BLaER1 (cell line): ENCODE data around the gene SMC6.

ENCODE experiments used
- H3K27ac ChIP-seq: shearing (Covaris generic); formaldehyde crosslinking; 2 replicates; pipeline ENCODE4 v1.8.1; 2022
- H3K27me3 ChIP-seq: shearing (Covaris generic); formaldehyde crosslinking; 2 replicates; pipeline ENCODE4 v1.8.1; 2022
- H3K36me3 ChIP-seq: shearing (Covaris generic); formaldehyde crosslinking; 2 replicates; pipeline ENCODE4 v1.8.1; 2022
- H3K4me1 ChIP-seq: shearing (Covaris generic); formaldehyde crosslinking; 2 replicates; pipeline ENCODE4 v1.8.1; 2022
- H3K4me2 ChIP-seq: shearing (Covaris generic); formaldehyde crosslinking; 2 replicates; pipeline ENCODE4 v1.8.1; 2022
- H3K4me3 ChIP-seq: shearing (Covaris generic); formaldehyde crosslinking; 2 replicates; pipeline ENCODE4 v1.8.1; 2022
- H3K9ac ChIP-seq: shearing (Covaris generic); formaldehyde crosslinking; 2 replicates; pipeline ENCODE4 v1.8.1; 2022
- H3K9me3 ChIP-seq: shearing (Covaris generic); formaldehyde crosslinking; 2 replicates; pipeline ENCODE4 v1.8.1; 2022
- H4K20me1 ChIP-seq: shearing (Covaris generic); formaldehyde crosslinking; 2 replicates; pipeline ENCODE4 v1.8.1; 2022
- Cebpa-rat ChIP-seq: shearing (Covaris generic); IDR thresholded peaks from 2 replicates; pipeline ENCODE4 v1.8.1; 2022

SMC6 gene

GRCh38 chr2:17646081-17646554 is 107.5 kb downstream of the SMC6 start:
- no peak overlapping the region for H3K4me3 ChIP-seq
- no peaks in the 10 kb centered on the region for H3K9me3 ChIP-seq
- TF ChIP-seq Cebpa-rat = no peak
- H3K4me2 ChIP-seq = no peak overlapping the region
- no peak overlapping the region for H3K9ac ChIP-seq
- H3K27ac ChIP-seq = no peak overlapping the region
- peaks cover 6% of the 10 kb centered on the region for H3K4me1 ChIP-seq
- no peaks in the 10 kb centered on the region for H4K20me1 ChIP-seq
- no peaks in the 10 kb centered on the region for H3K27me3 ChIP-seq
- H3K36me3 ChIP-seq = no peaks in the 10 kb centered on the region

- Histone ChIP-seq H3K27me3 (no peaks in the 10 kb centered on the region), H3K9ac (no peak overlapping the region), H3K4me1 (peaks cover 5% of the 10 kb centered on the region), H4K20me1 (no peaks in the 10 kb centered on the region), H3K4me2 (no peak overlapping the region), H3K27ac (no peak overlapping the region), H3K36me3 (no peaks in the 10 kb centered on the region), H3K4me3 (no peak overlapping the region), H3K9me3 (no peaks in the 10 kb centered on the region)
- no peak for TF ChIP-seq Cebpa-rat
These were observed 108.5 kb downstream of the SMC6 start for GRCh38 chr2:17644997-17645720.

DNA sequence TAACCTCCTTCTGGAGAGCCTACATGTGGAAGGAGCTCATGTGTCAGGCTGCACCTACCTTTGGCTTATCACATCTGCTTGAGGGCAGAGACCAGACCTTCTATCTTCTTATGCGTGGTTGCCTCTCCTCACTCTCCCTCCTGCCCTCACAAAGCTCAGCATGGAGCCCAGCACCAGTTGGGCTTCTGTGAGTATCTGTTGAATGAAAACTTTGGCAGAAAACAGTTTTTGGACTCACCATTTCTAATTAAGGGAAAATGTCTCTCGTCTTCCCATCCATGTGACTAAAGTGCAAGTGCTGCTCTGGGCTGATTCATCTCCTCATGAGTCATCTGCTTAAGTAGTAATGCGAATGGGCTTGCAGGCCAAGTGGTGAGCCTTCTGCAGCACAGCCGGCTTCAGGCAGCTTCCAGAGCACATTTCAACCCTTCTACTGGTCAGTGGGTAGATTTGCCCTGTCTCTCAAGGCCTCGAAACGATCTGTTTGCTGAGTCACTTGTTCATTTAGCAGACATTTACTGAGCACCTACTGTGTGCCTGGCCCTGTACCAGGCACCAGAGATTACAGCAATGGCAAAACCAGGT is 110.5 kb downstream of the SMC6 start:
- no peak overlapping the region for H3K9ac ChIP-seq
- no peak overlapping the region for H3K4me2 ChIP-seq
- H3K27me3 ChIP-seq = no peaks in the 10 kb centered on the region
- TF ChIP-seq Cebpa-rat = no peak
- no peaks in the 10 kb centered on the region for H3K4me1 ChIP-seq
- H3K9me3 ChIP-seq = no peaks in the 10 kb centered on the region
- H4K20me1 ChIP-seq = no peaks in the 10 kb centered on the region
- no peak overlapping the region for H3K27ac ChIP-seq
- H3K4me3 ChIP-seq = no peak overlapping the region
- H3K36me3 ChIP-seq = no peaks in the 10 kb centered on the region

DNA sequence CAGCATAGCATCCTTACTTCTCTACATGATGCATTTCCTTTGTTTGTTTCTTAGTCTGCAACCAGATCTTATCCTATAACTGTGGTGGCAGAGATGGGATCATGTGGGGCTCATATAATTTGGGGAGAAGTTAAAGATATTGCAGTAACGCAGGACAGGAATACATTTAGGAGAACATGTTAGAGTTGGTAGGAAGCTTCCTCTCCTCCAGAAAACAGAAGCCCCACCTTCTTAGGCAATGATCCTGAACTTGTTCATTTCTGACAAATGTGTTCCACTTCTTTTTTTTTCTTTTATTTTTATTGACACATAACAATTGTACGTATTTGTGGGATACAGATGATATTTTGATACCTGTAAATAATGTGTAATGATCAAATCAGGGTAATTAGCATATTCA is 113.2 kb downstream of the SMC6 start:
- TF ChIP-seq Cebpa-rat = no peak

GRCh38 chr2:17638196-17638743 is 115.3 kb downstream of the SMC6 start:
- Histone ChIP-seq H3K9ac (no peak overlapping the region), H3K4me3 (no peak overlapping the region), H3K27me3 (no peaks in the 10 kb centered on the region), H4K20me1 (no peaks in the 10 kb centered on the region), H3K36me3 (no peaks in the 10 kb centered on the region), H3K4me1 (no peaks in the 10 kb centered on the region), H3K27ac (no peak overlapping the region), H3K9me3 (no peaks in the 10 kb centered on the region), H3K4me2 (no peak overlapping the region)
- no peak for TF ChIP-seq Cebpa-rat

More for the DNA sequence above, 113.2 kb downstream of the SMC6 start:
- Histone ChIP-seq H3K36me3 (no peaks in the 10 kb centered on the region), H3K4me1 (no peaks in the 10 kb centered on the region), H3K9ac (no peak overlapping the region), H3K4me3 (no peak overlapping the region), H3K27ac (no peak overlapping the region), H3K9me3 (no peaks in the 10 kb centered on the region), H3K4me2 (no peak overlapping the region), H4K20me1 (no peaks in the 10 kb centered on the region), H3K27me3 (no peaks in the 10 kb centered on the region)

- no peaks in the 10 kb centered on the region for H3K4me1 ChIP-seq
- H3K27ac ChIP-seq = no peak overlapping the region
- no peaks in the 10 kb centered on the region for H3K36me3 ChIP-seq
- no peak overlapping the region for H3K9ac ChIP-seq
- no peak for TF ChIP-seq Cebpa-rat
- no peaks in the 10 kb centered on the region for H3K9me3 ChIP-seq
- no peaks in the 10 kb centered on the region for H4K20me1 ChIP-seq
- no peak overlapping the region for H3K4me3 ChIP-seq
- H3K27me3 ChIP-seq = no peaks in the 10 kb centered on the region
- H3K4me2 ChIP-seq = no peak overlapping the region
These were observed 116.3 kb downstream of the SMC6 start for GRCh38 chr2:17637131-17637906.

DNA sequence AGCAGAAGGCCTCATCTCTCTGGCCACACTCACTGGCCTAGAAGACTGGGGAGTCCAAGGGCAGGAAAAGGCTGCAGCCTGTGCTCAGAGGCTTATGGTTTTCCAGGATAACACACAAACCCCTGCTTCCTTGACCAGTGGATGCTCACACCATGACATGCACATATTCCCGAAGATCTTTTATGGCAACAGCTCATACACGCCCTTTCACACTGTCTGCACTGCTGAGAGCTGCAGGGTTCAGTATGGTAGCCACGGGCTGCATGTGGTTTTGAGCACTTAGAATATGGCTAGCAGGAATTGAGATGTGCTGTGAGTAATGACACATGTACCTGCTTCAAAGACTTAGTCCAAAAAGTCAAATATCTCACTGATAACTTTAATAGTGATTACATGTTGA is 117.4 kb downstream of the SMC6 start:
- Histone ChIP-seq H3K27ac (no peak overlapping the region), H3K27me3 (no peaks in the 10 kb centered on the region), H3K36me3 (no peaks in the 10 kb centered on the region), H3K4me1 (no peaks in the 10 kb centered on the region), H3K4me3 (no peak overlapping the region), H3K9ac (no peak overlapping the region), H3K4me2 (no peak overlapping the region), H3K9me3 (no peaks in the 10 kb centered on the region), H4K20me1 (no peaks in the 10 kb centered on the region)
- no peak for TF ChIP-seq Cebpa-rat

- H3K9ac ChIP-seq = no peak overlapping the region
- TF ChIP-seq Cebpa-rat = no peak
- H3K4me3 ChIP-seq = no peak overlapping the region
- no peaks in the 10 kb centered on the region for H3K27me3 ChIP-seq
- H3K27ac ChIP-seq = no peak overlapping the region
- H4K20me1 ChIP-seq = no peaks in the 10 kb centered on the region
- peaks cover 7% of the 10 kb centered on the region for H3K9me3 ChIP-seq
- no peak overlapping the region for H3K4me2 ChIP-seq
- no peaks in the 10 kb centered on the region for H3K4me1 ChIP-seq
- no peaks in the 10 kb centered on the region for H3K36me3 ChIP-seq
These were observed 118.6 kb downstream of the SMC6 start for GRCh38 chr2:17634997-17635396.

- Histone ChIP-seq H3K4me3 (no peak overlapping the region), H3K4me1 (peaks cover 11% of the 10 kb centered on the region), H3K27me3 (no peaks in the 10 kb centered on the region), H3K4me2 (no peak overlapping the region), H3K36me3 (no peaks in the 10 kb centered on the region), H3K27ac (no peak overlapping the region), H3K9me3 (peaks cover 16% of the 10 kb centered on the region), H3K9ac (no peak overlapping the region), H4K20me1 (no peaks in the 10 kb centered on the region)
- TF ChIP-seq Cebpa-rat = no peak
These were observed 123.5 kb downstream of the SMC6 start for GRCh38 chr2:17630089-17630488.
